ENCODE data around the gene ANO6. TPM values are rescaled to one million over a fixed set of nuclear protein-coding genes. Genes with fewer than 3 reads are reported as not detected.
A peak's percentile ranks its signal among the peaks of the same experiment; 100 is the strongest.

The ANO6 gene
- total RNA-seq, 1 experiment from 2014 or later: 18.1 TPM

DNA sequence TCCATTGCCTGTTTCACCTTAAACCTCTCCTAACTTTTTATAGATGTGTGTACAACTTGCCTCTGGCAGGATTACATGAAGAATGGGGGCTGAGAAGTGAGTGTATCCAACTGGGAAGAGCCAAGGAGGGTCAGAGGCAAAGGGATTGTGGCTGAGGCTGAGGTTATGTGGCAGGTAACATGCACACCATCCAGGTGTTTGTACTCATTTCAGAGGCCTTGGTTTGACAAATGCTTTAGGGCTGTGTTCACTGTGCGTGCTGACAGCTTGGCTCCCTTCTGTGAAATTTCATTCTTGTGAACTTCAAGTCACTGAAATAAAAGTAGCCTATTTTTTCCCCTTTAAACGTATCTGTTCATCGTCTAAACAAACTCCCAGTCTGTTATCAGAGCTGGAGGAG lies 47.7 kb downstream of the ANO6 start:
- H2AFZ ChIP-seq (ENCODE audit: low read length): no peak overlapping the region
- POLR2A ChIA-PET (ENCODE audit: unreplicated experiment): no interaction called here
- no peaks in the 10 kb centered on the region for H3K27me3 ChIP-seq (ENCODE audit: low read length)
- peaks cover 9% of the 10 kb centered on the region for H3K4me1 ChIP-seq (ENCODE audit: insufficient read depth, low read length)
- no peak overlapping the region for H3K27ac ChIP-seq (ENCODE audit: low read length)
- CTCF ChIA-PET: no interaction called here
- no peaks in the 10 kb centered on the region for H4K20me1 ChIP-seq (ENCODE audit: low read length)
- TF ChIP-seq, protein P1, sequence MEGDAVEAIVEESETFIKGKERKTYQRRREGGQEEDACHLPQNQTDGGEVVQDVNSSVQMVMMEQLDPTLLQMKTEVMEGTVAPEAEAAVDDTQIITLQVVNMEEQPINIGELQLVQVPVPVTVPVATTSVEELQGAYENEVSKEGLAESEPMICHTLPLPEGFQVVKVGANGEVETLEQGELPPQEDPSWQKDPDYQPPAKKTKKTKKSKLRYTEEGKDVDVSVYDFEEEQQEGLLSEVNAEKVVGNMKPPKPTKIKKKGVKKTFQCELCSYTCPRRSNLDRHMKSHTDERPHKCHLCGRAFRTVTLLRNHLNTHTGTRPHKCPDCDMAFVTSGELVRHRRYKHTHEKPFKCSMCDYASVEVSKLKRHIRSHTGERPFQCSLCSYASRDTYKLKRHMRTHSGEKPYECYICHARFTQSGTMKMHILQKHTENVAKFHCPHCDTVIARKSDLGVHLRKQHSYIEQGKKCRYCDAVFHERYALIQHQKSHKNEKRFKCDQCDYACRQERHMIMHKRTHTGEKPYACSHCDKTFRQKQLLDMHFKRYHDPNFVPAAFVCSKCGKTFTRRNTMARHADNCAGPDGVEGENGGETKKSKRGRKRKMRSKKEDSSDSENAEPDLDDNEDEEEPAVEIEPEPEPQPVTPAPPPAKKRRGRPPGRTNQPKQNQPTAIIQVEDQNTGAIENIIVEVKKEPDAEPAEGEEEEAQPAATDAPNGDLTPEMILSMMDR (conservative IDR thresholded peaks at IDR 0.05; ENCODE audit: low read depth, low read length): no peak
- TF ChIP-seq EZH2phosphoT487 (IDR thresholded peaks at IDR 0.05; ENCODE audit: borderline replicate concordance, low read length) (no peak), EZH2 (IDR thresholded peaks at IDR 0.05; ENCODE audit: low read length, unreplicated experiment) (no peak)
- no peak for ATAC-seq
- DNase-seq: no peak
- no peak overlapping the region for H3K9ac ChIP-seq (ENCODE audit: low read length)
- no peaks in the 10 kb centered on the region for H3F3A ChIP-seq (ENCODE audit: low read length, unreplicated experiment)
- no peaks in the 10 kb centered on the region for H3K9me2 ChIP-seq (replicated peaks; ENCODE audit: low read length)
- H3K4me3 ChIP-seq (ENCODE audit: low read length): no peak overlapping the region
- H3K36me3 ChIP-seq (ENCODE audit: low read depth, low read length): no peaks in the 10 kb centered on the region
- H3K4me2 ChIP-seq (ENCODE audit: low read length): no peak overlapping the region
- H3K79me2 ChIP-seq (ENCODE audit: low read length): no peaks in the 10 kb centered on the region
- intact Hi-C loops (cut with micrococcal nuclease): no loop called here
- H3K9me3 ChIP-seq (ENCODE audit: low read length): no peaks in the 10 kb centered on the region
- BruUV-seq (replicated peaks): no TSS peak

DNA sequence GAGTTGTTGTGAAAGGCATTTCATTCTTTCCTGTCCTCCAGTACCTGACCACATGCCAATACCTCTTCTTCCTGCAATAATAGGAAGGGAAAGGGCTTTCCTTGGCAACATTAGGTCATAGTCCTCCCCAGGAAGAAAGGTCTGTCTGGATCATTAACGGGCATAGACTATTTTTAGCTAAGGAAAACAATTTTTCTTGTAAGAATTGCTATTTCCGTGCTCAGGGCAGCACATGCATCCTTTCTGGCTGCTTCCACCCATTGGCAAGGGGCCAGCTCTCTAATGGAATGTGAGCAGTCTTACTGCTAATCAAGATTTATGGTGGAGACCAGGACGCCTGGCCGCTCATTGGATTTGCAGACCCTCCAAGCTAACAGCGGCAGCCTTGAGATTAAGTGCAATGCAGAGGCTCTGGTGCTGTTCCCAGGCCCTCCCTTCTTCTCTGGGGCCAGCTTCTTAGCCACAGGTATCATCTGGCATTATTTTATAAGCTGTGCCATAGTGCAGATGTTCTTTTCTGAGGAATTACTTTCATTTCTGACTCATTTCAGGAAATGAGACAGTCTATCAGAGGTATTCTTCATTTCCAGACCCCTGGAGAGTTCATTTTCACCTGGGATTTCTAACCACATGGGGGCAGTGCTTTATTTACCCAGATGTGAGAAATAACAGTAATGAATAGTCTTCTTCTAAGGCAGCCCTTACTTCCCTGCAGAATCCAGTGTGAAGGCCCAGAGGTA lies 52.9 kb downstream of the ANO6 start:
- BruUV-seq (replicated peaks): no TSS peak
- CTCF ChIA-PET: interaction anchor here (0.7 to 1.3 kb wide), 4 partner anchors 40 to 275 kb away, joined by 3 to 5 read pairs (median 4); no protein-coding TSS in a partner anchor
- intact Hi-C loops (cut with micrococcal nuclease): loop anchor here (1.0 to 2.0 kb wide), 5 partner anchors 35 to 458 kb away; partner anchors contain the start of gene ANO6
- DNase-seq (peak; percentile 95), ATAC-seq (peak; percentile 73)
- H3K9me3 ChIP-seq (ENCODE audit: low read length): no peaks in the 10 kb centered on the region
- H3K9me2 ChIP-seq (replicated peaks; ENCODE audit: low read length): no peaks in the 10 kb centered on the region
- peak overlapping the region; percentile 43 for H3K9ac ChIP-seq (ENCODE audit: low read length)
- H3K27ac ChIP-seq (ENCODE audit: low read length): peak overlapping the region; percentile 88
- H3K4me1 ChIP-seq (ENCODE audit: insufficient read depth, low read length): peaks cover 32% of the 10 kb centered on the region
- H4K20me1 ChIP-seq (ENCODE audit: low read length): no peaks in the 10 kb centered on the region
- peak overlapping the region; percentile 41 for H3K4me3 ChIP-seq (ENCODE audit: low read length)
- no peaks in the 10 kb centered on the region for H3K36me3 ChIP-seq (ENCODE audit: low read depth, low read length)
- H2AFZ ChIP-seq (ENCODE audit: low read length): peak overlapping the region; percentile 39; the same call in 1 of the 2 replicates
- POLR2A ChIA-PET (ENCODE audit: unreplicated experiment): interaction anchor here (0.8 kb wide), 1 partner anchor 34 kb away, joined by 8 read pairs; no protein-coding TSS in a partner anchor
- TF ChIP-seq, protein P1 (conservative IDR thresholded peaks at IDR 0.05; ENCODE audit: low read depth, low read length): peak; percentile 87
- TF ChIP-seq EZH2 (IDR thresholded peaks at IDR 0.05; ENCODE audit: low read length, unreplicated experiment): no peak
- H3K4me2 ChIP-seq (ENCODE audit: low read length): peak overlapping the region; percentile 79
- H3K27me3 ChIP-seq (ENCODE audit: low read length): no peaks in the 10 kb centered on the region
- H3F3A ChIP-seq (ENCODE audit: low read length, unreplicated experiment): no peaks in the 10 kb centered on the region
- H3K79me2 ChIP-seq (ENCODE audit: low read length): peaks cover 3% of the 10 kb centered on the region

DNA sequence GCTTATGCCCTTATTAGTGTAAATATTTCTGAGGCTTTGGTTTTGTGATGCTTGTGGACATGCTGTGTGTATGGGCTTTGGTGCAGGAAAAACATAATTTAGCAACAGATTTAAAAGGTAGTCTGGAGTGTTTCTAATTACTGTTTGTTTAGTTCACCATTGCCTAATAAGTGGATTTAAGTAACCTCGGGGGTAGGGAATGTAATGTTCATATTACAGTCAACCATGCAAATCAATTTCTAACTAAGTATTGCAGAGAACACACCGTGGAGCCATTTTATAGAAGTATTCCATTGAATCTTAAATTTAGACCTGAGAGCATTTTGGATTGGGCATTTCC lies 53.5 kb downstream of the ANO6 start:
- intact Hi-C loops (cut with micrococcal nuclease): loop anchor here (1.0 to 2.0 kb wide), 5 partner anchors 35 to 457 kb away; partner anchors contain the start of gene ANO6
- Histone ChIP-seq H3K27me3 (ENCODE audit: low read length) (no peaks in the 10 kb centered on the region), H3K9ac (ENCODE audit: low read length) (no peak overlapping the region), H3K79me2 (ENCODE audit: low read length) (peaks cover 3% of the 10 kb centered on the region), H3K4me1 (ENCODE audit: insufficient read depth, low read length) (peaks cover 38% of the 10 kb centered on the region), H3K9me2 (replicated peaks; ENCODE audit: low read length) (no peaks in the 10 kb centered on the region), H3K9me3 (ENCODE audit: low read length) (no peaks in the 10 kb centered on the region), H3K4me3 (ENCODE audit: low read length) (no peak overlapping the region), H3K27ac (ENCODE audit: low read length) (peak overlapping the region; percentile 1; the same call in 1 of the 2 replicates), H3K4me2 (ENCODE audit: low read length) (peak overlapping the region; percentile 79), H4K20me1 (ENCODE audit: low read length) (no peaks in the 10 kb centered on the region), H3K36me3 (ENCODE audit: low read depth, low read length) (no peaks in the 10 kb centered on the region), H3F3A (ENCODE audit: low read length, unreplicated experiment) (no peaks in the 10 kb centered on the region), H2AFZ (ENCODE audit: low read length) (no peak overlapping the region)
- no peak for TF ChIP-seq EZH2 (IDR thresholded peaks at IDR 0.05; ENCODE audit: low read length, unreplicated experiment)
- TF ChIP-seq EZH2phosphoT487 (IDR thresholded peaks at IDR 0.05; ENCODE audit: borderline replicate concordance, low read length): no peak
- TF ChIP-seq, protein P1 (conservative IDR thresholded peaks at IDR 0.05; ENCODE audit: low read depth, low read length): no peak
- BruUV-seq (replicated peaks): no TSS peak
- POLR2A ChIA-PET (ENCODE audit: unreplicated experiment): interaction anchor here (0.8 kb wide), 1 partner anchor 35 kb away, joined by 8 read pairs; no protein-coding TSS in a partner anchor
- DNase-seq: no peak
- CTCF ChIA-PET: interaction anchor here (1.1 to 1.3 kb wide), 2 partner anchors 54 to 275 kb away, joined by 3 to 5 read pairs; no protein-coding TSS in a partner anchor
- ATAC-seq: no peak

Data from PC-3 (cell line).